Ascending aorta (tissue), 2 donors: ENCODE results near the gene MORF4L1. TPM values are rescaled to one million over a fixed set of nuclear protein-coding genes. Genes with fewer than 3 reads are reported as not detected.
"Not testable (repeated sequence)": the region's sequence is repeated elsewhere in the genome, so short reads cannot be mapped to it uniquely, and the experiment has no call there.

Experiments
- DNase-seq, 2 donors: peaks; one replicate each; pipeline ENCODE4 v3.0.0-alpha.2; 2019; ENCODE audit warnings: low spot score in 2 of 2
- H3K27ac ChIP-seq, 2 donors: fragments of 200-600 bp; sonication (generic); one replicate each; pipeline ENCODE4 v1.5.1; 2016 to 2017; ENCODE audit warnings: mild to moderate bottlenecking in 1 of 2
- H3K27me3 ChIP-seq: fragments of 200-600 bp; sonication (generic); one replicate; pipeline ENCODE4 v1.5.1; 2017
- H3K36me3 ChIP-seq, 2 donors: fragments of 200-600 bp; sonication (generic); one replicate each; pipeline ENCODE4 v1.5.1; 2016
- H3K4me1 ChIP-seq, 2 donors: fragments of 200-600 bp; sonication (generic); one replicate each; pipeline ENCODE4 v1.5.1; 2016 to 2017; ENCODE audit warnings: mild to moderate bottlenecking in 1 of 2
- H3K4me3 ChIP-seq, 2 donors: fragments of 200-600 bp; sonication (generic); one replicate each; pipeline ENCODE4 v1.5.1; 2016 to 2017; ENCODE audit warnings: mild to moderate bottlenecking in 1 of 2
- H3K9me3 ChIP-seq, 2 donors: fragments of 200-600 bp; sonication (generic); one replicate each; pipeline ENCODE4 v1.5.1; 2016
- CTCF ChIP-seq, 3 experiments: fragments of 200-600 bp in 2 of 3; fragments of 450-650 bp in 1 of 3; sonication (generic) in 2 of 3; IDR thresholded peaks; one replicate each; pipeline ENCODE4 v1.5.1; 2016 to 2019; ENCODE audit warnings: antibody characterized with exemption in 3 of 3, mild to moderate bottlenecking in 1 of 3, moderate library complexity in 1 of 3
- intact Hi-C: fragments of 100-400 bp; cut with DNase I; formaldehyde crosslinking; loops from one replicate; pipeline ENCODE4 v1.15.1; 2023
- total RNA-seq: library from RNA; depleted of rRNA; stranded (reverse); fragments of >200 nt; gene quantifications from one replicate; pipeline ENCODE4 v1.1.0, GENCODE V29; 2016

MORF4L1 gene
- total RNA-seq, 1 donor from 2014 or later: 108 TPM

- H3K27me3 ChIP-seq: no peaks in the 10 kb centered on the region
- no peak overlapping the region for H3K27ac ChIP-seq
- H3K9me3 ChIP-seq: no peaks in the 10 kb centered on the region
- peaks cover 0 to 14% of the 10 kb centered on the region in 2 donors for H3K4me1 ChIP-seq
- H3K36me3 ChIP-seq: no peaks in the 10 kb centered on the region
- no peak for TF ChIP-seq CTCF (IDR thresholded peaks at IDR 0.05)
- H3K4me3 ChIP-seq: no peak overlapping the region
- intact Hi-C loops: no loop called here
- DNase-seq: no peak
Observed at GRCh38 chr15:78837131-78837530, 35.6 kb upstream of the MORF4L1 start.

DNA sequence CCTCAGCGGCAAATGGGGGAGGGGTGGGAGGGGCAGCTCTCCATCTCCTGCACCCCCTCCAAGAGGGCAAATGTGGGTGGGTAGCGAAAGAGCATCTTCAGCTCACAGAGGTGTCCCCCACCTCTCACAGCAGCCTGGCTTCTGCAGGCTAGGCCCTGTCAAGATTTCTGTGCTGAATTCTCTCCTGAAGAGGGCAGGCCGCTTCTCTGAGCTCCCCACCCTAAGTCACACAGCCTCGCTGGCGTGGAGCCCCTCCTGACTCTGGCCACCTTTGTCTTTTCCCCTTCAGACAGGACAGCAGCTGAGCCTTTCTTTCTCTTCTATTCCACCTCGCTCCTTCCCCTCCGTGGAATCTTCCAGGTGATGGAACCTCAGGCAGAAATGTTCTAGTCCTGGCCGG is 35.1 kb upstream of the MORF4L1 start:
- intact Hi-C loops: no loop called here

DNA sequence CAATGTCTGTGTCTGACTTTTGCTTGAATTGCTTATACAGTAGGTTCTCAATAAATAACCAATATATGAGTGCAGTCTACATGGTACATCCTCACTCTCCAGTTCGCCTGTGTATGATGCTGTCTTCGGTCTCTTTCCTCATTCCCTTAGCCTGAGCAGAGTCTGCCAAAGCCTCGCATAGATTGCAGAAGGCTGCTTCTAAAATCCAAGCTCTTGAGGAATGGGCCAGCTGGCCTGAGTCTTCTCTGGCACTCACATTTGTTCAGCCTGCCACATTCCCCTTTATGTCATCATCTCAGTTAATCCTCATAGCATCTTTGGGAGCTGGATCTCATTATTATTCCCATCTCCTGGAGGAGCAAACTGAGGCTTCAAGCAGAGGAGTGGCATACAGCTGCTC is 34.2 kb upstream of the MORF4L1 start:
- no peak for TF ChIP-seq CTCF (IDR thresholded peaks at IDR 0.05)
- intact Hi-C loops: no loop called here
- Histone ChIP-seq H3K4me1 (peaks cover 0 to 14% of the 10 kb centered on the region in 2 donors), H3K4me3 (no peak overlapping the region), H3K27ac (no peak overlapping the region), H3K9me3 (no peaks in the 10 kb centered on the region), H3K36me3 (no peaks in the 10 kb centered on the region), H3K27me3 (no peaks in the 10 kb centered on the region)
- DNase-seq: peak in 1 of 2 donors; percentile 69

More for the DNA sequence above, 35.1 kb upstream of the MORF4L1 start:
- Histone ChIP-seq H3K4me3 (no peak overlapping the region), H3K4me1 (peaks cover 0 to 14% of the 10 kb centered on the region in 2 donors), H3K36me3 (no peaks in the 10 kb centered on the region), H3K27ac (no peak overlapping the region), H3K9me3 (no peaks in the 10 kb centered on the region), H3K27me3 (no peaks in the 10 kb centered on the region)
- no peak for TF ChIP-seq CTCF (IDR thresholded peaks at IDR 0.05)
- DNase-seq: no peak

- H3K36me3 ChIP-seq, DNase-seq, H3K27ac ChIP-seq, H3K27me3 ChIP-seq, H3K9me3 ChIP-seq, intact Hi-C loops, H3K4me3 ChIP-seq: not testable (repeated sequence)
- H3K4me1 ChIP-seq: peaks cover 0 to 14% of the 10 kb centered on the region in 2 donors
Observed at GRCh38 chr15:78839151-78839550, 33.5 kb upstream of the MORF4L1 start.

DNA sequence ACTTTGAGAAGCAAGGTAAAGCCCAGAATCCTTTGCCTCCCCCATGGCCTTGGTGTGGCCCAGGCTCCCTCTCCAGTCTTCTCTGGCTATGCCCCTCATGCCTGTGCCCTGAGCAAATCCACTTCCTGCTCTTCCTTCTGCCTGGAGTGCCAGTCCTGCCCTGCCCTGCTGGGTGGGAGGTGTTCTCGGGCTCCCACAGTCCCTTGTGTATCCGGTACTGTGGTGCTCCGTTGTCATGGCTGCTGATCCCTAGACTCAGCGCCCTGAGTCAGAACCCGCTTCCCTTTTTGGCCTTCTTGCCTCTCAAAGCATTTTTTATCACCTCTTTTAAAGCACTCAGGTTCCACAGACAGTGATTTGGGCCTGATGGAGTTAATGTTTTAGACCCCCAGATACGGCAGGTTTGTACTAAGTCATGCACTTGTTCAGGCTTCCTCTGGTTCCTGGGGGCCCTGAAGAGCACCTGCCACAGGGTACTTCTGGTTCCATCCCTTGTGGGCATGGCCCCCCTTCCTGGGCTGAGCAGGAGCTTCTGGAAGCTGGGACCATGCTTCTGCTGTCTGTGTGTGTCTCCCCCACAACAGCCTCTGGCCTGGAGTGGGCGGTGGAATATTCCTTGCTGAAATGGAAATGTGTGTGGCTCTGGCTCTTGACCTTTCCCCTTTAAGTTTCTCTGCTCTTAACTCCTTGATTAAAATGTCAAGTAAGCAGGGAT is 31.9 kb upstream of the MORF4L1 start:
- no peaks in the 10 kb centered on the region for H3K36me3 ChIP-seq
- H3K4me1 ChIP-seq: peaks cover 0 to 14% of the 10 kb centered on the region in 2 donors
- no peaks in the 10 kb centered on the region for H3K27me3 ChIP-seq
- intact Hi-C loops: no loop called here
- peak in 1 of 2 donors; percentile 81 for DNase-seq
- no peaks in the 10 kb centered on the region for H3K9me3 ChIP-seq
- H3K27ac ChIP-seq: peak overlapping the region; percentile 46 to 57
- H3K4me3 ChIP-seq: no peak overlapping the region
- TF ChIP-seq CTCF (IDR thresholded peaks at IDR 0.05): no peak

- Histone ChIP-seq H3K36me3 (no peaks in the 10 kb centered on the region), H3K4me1 (peaks cover 0 to 14% of the 10 kb centered on the region in 2 donors), H3K9me3 (no peaks in the 10 kb centered on the region), H3K4me3 (no peak overlapping the region), H3K27me3 (no peaks in the 10 kb centered on the region), H3K27ac (peak overlapping the region; percentile 34 to 57)
- intact Hi-C loops: no loop called here
- no peak for TF ChIP-seq CTCF (IDR thresholded peaks at IDR 0.05)
- DNase-seq: no peak
Observed at GRCh38 chr15:78841376-78841706, 31.3 kb upstream of the MORF4L1 start.
